NCI-H2227 (cell line): ENCODE measurements around the gene UBE2N.
"Not testable (repeated sequence)": the region's sequence is repeated elsewhere in the genome, so short reads cannot be mapped to it uniquely, and the experiment has no call there.

Source experiments
- DNase-seq: peaks from one replicate; lab custom pipeline; 2025; ENCODE audit not compliant: unreplicated experiment; lab: John Stamatoyannopoulos, UW

The UBE2N gene

GRCh38 chr12:93443576-93443975 lies 1.8 kb upstream of the UBE2N start:
- no peak for DNase-seq

- no peak for DNase-seq
Observed at GRCh38 chr12:93442411-93443340, 929 bp upstream of the UBE2N start.

GRCh38 chr12:93441081-93441616 lies 598 bp downstream of the UBE2N start:
- DNase-seq, result peak; percentile 67

GRCh38 chr12:93440043-93440835 lies 1.5 kb downstream of the UBE2N start:
- DNase-seq, result no peak

GRCh38 chr12:93438266-93439050 lies 3.3 kb downstream of the UBE2N start:
- no peak for DNase-seq

- DNase-seq, result no peak
Observed at GRCh38 chr12:93434256-93434865, 7.4 kb downstream of the UBE2N start.

- DNase-seq, result not testable (repeated sequence)
Observed at GRCh38 chr12:93432031-93432430, 9.7 kb downstream of the UBE2N start.

- no peak for DNase-seq
Observed at GRCh38 chr12:93430280-93430679, 11.5 kb downstream of the UBE2N start.

- no peak for DNase-seq
Observed at GRCh38 chr12:93429852-93430251, 11.9 kb downstream of the UBE2N start.

- no peak for DNase-seq
Observed at GRCh38 chr12:93429448-93429847, 12.3 kb downstream of the UBE2N start.

GRCh38 chr12:93427779-93428564 lies 13.8 kb downstream of the UBE2N start:
- no peak for DNase-seq

GRCh38 chr12:93426412-93426805 lies 15.3 kb downstream of the UBE2N start:
- DNase-seq, result no peak

GRCh38 chr12:93425736-93426411 lies 15.9 kb downstream of the UBE2N start:
- no peak for DNase-seq

- no peak for DNase-seq
Observed at GRCh38 chr12:93422050-93422449, 19.7 kb downstream of the UBE2N start.

GRCh38 chr12:93419388-93420034 lies 22.2 kb downstream of the UBE2N start:
- peak; percentile 51 for DNase-seq

- no peak for DNase-seq
Observed at GRCh38 chr12:93417967-93418480, 23.7 kb downstream of the UBE2N start.

GRCh38 chr12:93415723-93416464 lies 25.9 kb downstream of the UBE2N start:
- no peak for DNase-seq

GRCh38 chr12:93413064-93413463 lies 28.7 kb downstream of the UBE2N start:
- DNase-seq, result no peak
